ENCODE measurements around the gene PTTG1IP. TPM values are rescaled to one million over a fixed set of nuclear protein-coding genes. Genes with fewer than 3 reads are reported as not detected.

The PTTG1IP gene
- total and polyA plus RNA-seq, 2 experiments from 2014 or later, result 676 to 814 TPM

- 62 to 75% methylated on average over 20 to 28 of the region's 28 CpGs for WGBS, 2 experiments (ENCODE audit: low coverage in 1 of 2, low lambda C conversion rate in 2 of 2, missing lambda C conversion rate in 2 of 2)
- Histone ChIP-seq H3K9me3 (ENCODE audit: low read depth) (no peaks in the 10 kb centered on the region), H3K4me1 (ENCODE audit: insufficient read depth) (peaks cover 7% of the 10 kb centered on the region), H3K79me2 (ENCODE audit: insufficient read depth) (no peaks in the 10 kb centered on the region), H3K27ac (no peak overlapping the region), H3K9me2 (ENCODE audit: insufficient read depth) (no peaks in the 10 kb centered on the region), H3K4me3 (no peak overlapping the region), H4K20me1 (ENCODE audit: insufficient read depth) (no peaks in the 10 kb centered on the region), H3F3A (ENCODE audit: insufficient read depth) (peaks cover 9% of the 10 kb centered on the region), H3K4me2 (ENCODE audit: unreplicated experiment) (no peak overlapping the region), H3K27me3 (replicated peaks; ENCODE audit: insufficient read depth) (no peaks in the 10 kb centered on the region), H3K36me3 (ENCODE audit: low read depth) (no peaks in the 10 kb centered on the region), H3K9ac (no peak overlapping the region), H2AFZ (no peak overlapping the region)
- in situ Hi-C loops (cut with MboI), result no loop called here
- TF ChIP-seq EZH2 (IDR thresholded peaks at IDR 0.05; ENCODE audit: insufficient read depth, poor library complexity, severe bottlenecking) (no peak), EZH2phosphoT487 (IDR thresholded peaks at IDR 0.05; ENCODE audit: insufficient read depth, low read depth) (no peak)
- DNase-seq, result no peak
These were observed 46.6 kb upstream of the PTTG1IP start for GRCh38 chr21:44919913-44920693.

GRCh38 chr21:44919111-44919912 lies 45.8 kb upstream of the PTTG1IP start:
- in situ Hi-C loops (cut with MboI), result no loop called here
- Histone ChIP-seq H3K4me1 (ENCODE audit: insufficient read depth) (0 out of 2 replicates have a peak, but pooled peaks cover 5% of the 10 kb centered on the region), H3K36me3 (ENCODE audit: low read depth) (no peaks in the 10 kb centered on the region), H3K4me2 (ENCODE audit: unreplicated experiment) (no peak overlapping the region), H3K79me2 (ENCODE audit: insufficient read depth) (no peaks in the 10 kb centered on the region), H3K9me2 (ENCODE audit: insufficient read depth) (no peaks in the 10 kb centered on the region), H3K9ac (no peak overlapping the region), H2AFZ (no peak overlapping the region), H3K27ac (no peak overlapping the region), H3K9me3 (ENCODE audit: low read depth) (no peaks in the 10 kb centered on the region), H3F3A (ENCODE audit: insufficient read depth) (peaks cover 3% of the 10 kb centered on the region), H3K27me3 (replicated peaks; ENCODE audit: insufficient read depth) (no peaks in the 10 kb centered on the region), H4K20me1 (ENCODE audit: insufficient read depth) (no peaks in the 10 kb centered on the region), H3K4me3 (no peak overlapping the region)
- 50 to 53% methylated on average over 13 to 22 of the region's 26 CpGs for WGBS, 2 experiments (ENCODE audit: low coverage in 1 of 2, low lambda C conversion rate in 2 of 2, missing lambda C conversion rate in 2 of 2)
- peak; percentile 30 for DNase-seq
- no peak for TF ChIP-seq EZH2phosphoT487 (IDR thresholded peaks at IDR 0.05; ENCODE audit: insufficient read depth, low read depth)
- no peak for TF ChIP-seq EZH2 (IDR thresholded peaks at IDR 0.05; ENCODE audit: insufficient read depth, poor library complexity, severe bottlenecking)

- in situ Hi-C loops (cut with MboI), result no loop called here
- 0 out of 2 replicates have a peak, but pooled peaks cover 5% of the 10 kb centered on the region for H3K4me1 ChIP-seq (ENCODE audit: insufficient read depth)
- DNase-seq, result no peak
- WGBS, 2 experiments (ENCODE audit: low coverage in 1 of 2, low lambda C conversion rate in 2 of 2, missing lambda C conversion rate in 2 of 2), result 60 to 61% methylated on average over 11 to 13 of the region's 13 CpGs
- H3K27ac ChIP-seq, result no peak overlapping the region
- no peaks in the 10 kb centered on the region for H3K9me3 ChIP-seq (ENCODE audit: low read depth)
- H3K27me3 ChIP-seq (replicated peaks; ENCODE audit: insufficient read depth), result no peaks in the 10 kb centered on the region
- H4K20me1 ChIP-seq (ENCODE audit: insufficient read depth), result no peaks in the 10 kb centered on the region
- no peaks in the 10 kb centered on the region for H3K9me2 ChIP-seq (ENCODE audit: insufficient read depth)
- no peak overlapping the region for H3K4me2 ChIP-seq (ENCODE audit: unreplicated experiment)
- no peaks in the 10 kb centered on the region for H3K36me3 ChIP-seq (ENCODE audit: low read depth)
- no peak overlapping the region for H3K9ac ChIP-seq
- H3K4me3 ChIP-seq, result no peak overlapping the region
- no peaks in the 10 kb centered on the region for H3K79me2 ChIP-seq (ENCODE audit: insufficient read depth)
- H3F3A ChIP-seq (ENCODE audit: insufficient read depth), result no peaks in the 10 kb centered on the region
- no peak overlapping the region for H2AFZ ChIP-seq
- TF ChIP-seq EZH2phosphoT487 (IDR thresholded peaks at IDR 0.05; ENCODE audit: insufficient read depth, low read depth), result no peak
- no peak for TF ChIP-seq EZH2 (IDR thresholded peaks at IDR 0.05; ENCODE audit: insufficient read depth, poor library complexity, severe bottlenecking)
These were observed 45.1 kb upstream of the PTTG1IP start for GRCh38 chr21:44918581-44919033.

DNA sequence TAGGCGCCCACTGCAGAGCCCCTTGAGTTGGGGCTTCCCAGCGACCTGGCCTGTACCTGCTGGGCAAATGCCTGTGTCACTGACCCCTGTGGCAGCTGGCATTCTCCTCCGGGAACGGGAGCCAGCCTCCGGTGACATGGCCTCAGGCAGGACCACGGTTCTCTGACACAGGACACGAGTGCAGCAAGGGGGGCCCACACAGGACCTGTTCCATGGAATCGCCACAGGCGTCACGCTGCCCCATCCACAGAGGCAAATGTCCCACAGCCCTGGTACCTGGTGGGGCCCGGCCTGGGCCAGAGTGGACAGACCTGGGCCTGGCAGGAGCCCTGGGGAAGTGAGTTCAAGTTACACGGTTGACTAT lies 44.6 kb upstream of the PTTG1IP start:
- 66 to 73% methylated on average over 11 to 12 of the region's 12 CpGs for WGBS, 2 experiments (ENCODE audit: low coverage in 1 of 2, low lambda C conversion rate in 2 of 2, missing lambda C conversion rate in 2 of 2)
- no peaks in the 10 kb centered on the region for H3K9me3 ChIP-seq (ENCODE audit: low read depth)
- in situ Hi-C loops (cut with MboI), result no loop called here
- H3F3A ChIP-seq (ENCODE audit: insufficient read depth), result no peaks in the 10 kb centered on the region
- no peaks in the 10 kb centered on the region for H3K9me2 ChIP-seq (ENCODE audit: insufficient read depth)
- H3K4me1 ChIP-seq (ENCODE audit: insufficient read depth), result 0 out of 2 replicates have a peak, but pooled peaks cover 5% of the 10 kb centered on the region
- DNase-seq, result no peak
- no peak overlapping the region for H3K4me2 ChIP-seq (ENCODE audit: unreplicated experiment)
- H3K36me3 ChIP-seq (ENCODE audit: low read depth), result no peaks in the 10 kb centered on the region
- H3K27me3 ChIP-seq (replicated peaks; ENCODE audit: insufficient read depth), result no peaks in the 10 kb centered on the region
- H4K20me1 ChIP-seq (ENCODE audit: insufficient read depth), result no peaks in the 10 kb centered on the region
- no peak for TF ChIP-seq EZH2 (IDR thresholded peaks at IDR 0.05; ENCODE audit: insufficient read depth, poor library complexity, severe bottlenecking)
- no peak for TF ChIP-seq EZH2phosphoT487 (IDR thresholded peaks at IDR 0.05; ENCODE audit: insufficient read depth, low read depth)
- H3K27ac ChIP-seq, result no peak overlapping the region
- H2AFZ ChIP-seq, result no peak overlapping the region
- H3K9ac ChIP-seq, result no peak overlapping the region
- H3K4me3 ChIP-seq, result no peak overlapping the region
- H3K79me2 ChIP-seq (ENCODE audit: insufficient read depth), result no peaks in the 10 kb centered on the region
